ENCODE measurements around the gene IQSEC1.

IQSEC1 gene

DNA sequence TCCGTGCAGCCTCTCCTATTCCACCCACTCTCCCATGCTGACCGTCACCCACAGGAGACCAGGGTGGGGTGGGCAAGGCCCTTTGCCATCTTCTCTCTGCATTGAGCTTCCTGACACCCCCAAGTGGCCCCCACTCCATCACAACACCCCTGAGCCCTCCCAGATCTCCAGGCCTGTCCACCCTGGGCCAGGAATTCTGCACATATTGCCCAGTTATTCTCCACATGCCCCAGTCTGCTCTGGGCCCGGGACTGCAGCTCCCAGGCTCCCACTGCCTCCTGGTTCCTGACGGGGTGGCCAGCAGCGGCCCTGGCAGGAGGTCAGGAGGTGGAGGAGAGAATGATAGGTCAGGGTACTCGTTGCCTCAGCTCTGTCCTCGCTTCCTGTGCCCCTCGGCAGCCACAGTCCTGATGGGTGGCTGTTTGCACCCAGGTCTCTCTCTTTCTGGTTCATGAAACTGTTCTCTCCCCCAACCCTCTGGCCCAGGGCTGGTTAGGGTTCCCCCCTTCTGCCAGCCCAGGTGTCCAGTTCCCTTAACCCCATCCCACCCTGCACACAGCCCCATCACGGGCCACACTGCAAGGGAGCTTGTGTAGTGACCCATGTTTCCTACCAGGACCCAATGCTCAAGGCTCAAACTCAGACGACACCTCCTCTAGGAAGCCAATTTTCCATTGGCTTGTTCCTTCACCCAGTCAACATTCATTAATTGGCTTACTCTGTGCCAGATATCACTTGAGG lies 47.3 kb downstream of the IQSEC1 start:
- no peak for FAIRE-seq

DNA sequence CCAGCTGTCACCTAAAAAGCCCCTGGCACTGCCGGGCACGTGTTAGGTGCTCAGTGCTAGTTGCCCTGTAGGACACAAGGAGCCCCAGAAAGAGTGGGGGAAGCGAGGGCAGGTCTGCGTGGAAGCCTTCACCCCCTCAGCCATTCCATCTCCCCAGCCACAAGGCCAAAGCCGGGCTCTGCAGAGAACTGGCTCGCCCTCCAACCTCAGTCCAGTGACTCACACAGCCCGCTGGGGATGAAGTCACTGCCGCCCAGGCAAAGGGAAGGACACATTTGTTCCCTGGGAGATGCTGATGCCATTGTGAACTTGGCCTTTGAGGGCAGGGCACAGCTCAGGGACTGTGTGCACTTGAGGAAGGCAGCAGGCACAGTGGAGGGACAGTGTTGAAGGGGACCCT lies 48.1 kb downstream of the IQSEC1 start:
- FAIRE-seq, result no peak

DNA sequence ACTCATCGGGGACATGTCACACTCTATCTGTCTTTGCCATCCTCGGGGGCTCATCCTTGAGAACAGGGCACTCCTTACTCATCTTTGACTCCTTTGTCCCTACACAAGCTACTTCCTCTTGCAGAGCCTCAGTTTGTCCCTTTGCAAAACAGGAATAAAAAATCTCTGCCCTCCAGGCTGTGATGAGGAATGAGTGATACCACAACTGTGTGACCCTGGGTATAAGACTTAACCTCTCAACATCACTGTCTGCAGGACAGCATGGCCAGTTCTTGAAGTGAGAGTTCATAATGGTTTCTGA lies 48.5 kb downstream of the IQSEC1 start:
- FAIRE-seq, result no peak

DNA sequence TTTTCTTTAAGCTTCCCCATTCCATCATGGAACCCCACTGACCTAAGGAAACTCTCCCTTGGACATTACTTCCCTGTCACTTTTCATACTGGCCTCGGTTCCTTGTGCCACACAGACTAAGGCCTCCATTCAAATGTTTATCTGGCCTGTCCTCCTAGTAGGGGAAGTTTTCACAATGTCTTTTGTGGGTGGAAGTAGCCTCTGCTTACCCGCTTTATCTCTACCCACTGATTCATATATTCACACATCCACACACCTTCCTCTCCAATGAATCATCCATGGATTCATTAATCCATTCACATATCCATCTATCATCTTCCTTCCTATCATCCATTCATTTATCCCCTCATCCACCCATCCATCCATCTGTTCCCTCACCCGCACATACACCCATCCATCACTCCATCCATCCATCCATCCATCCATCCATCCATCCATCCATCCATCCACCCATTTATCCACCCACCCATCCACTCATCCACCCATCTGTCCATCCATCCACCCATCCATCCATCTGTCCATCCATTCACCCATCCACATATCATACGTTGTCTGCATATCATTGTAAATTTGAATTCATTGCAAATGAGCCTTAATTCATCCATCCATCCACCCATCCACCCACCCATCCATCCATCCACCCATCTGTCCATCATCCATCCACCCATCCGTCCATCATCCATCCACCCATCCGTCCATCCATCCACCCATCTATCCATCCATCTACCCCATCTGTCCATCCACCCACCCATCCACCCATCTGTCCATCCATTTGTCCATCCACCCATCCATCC lies 49.1 kb downstream of the IQSEC1 start:
- FAIRE-seq, result no peak

DNA sequence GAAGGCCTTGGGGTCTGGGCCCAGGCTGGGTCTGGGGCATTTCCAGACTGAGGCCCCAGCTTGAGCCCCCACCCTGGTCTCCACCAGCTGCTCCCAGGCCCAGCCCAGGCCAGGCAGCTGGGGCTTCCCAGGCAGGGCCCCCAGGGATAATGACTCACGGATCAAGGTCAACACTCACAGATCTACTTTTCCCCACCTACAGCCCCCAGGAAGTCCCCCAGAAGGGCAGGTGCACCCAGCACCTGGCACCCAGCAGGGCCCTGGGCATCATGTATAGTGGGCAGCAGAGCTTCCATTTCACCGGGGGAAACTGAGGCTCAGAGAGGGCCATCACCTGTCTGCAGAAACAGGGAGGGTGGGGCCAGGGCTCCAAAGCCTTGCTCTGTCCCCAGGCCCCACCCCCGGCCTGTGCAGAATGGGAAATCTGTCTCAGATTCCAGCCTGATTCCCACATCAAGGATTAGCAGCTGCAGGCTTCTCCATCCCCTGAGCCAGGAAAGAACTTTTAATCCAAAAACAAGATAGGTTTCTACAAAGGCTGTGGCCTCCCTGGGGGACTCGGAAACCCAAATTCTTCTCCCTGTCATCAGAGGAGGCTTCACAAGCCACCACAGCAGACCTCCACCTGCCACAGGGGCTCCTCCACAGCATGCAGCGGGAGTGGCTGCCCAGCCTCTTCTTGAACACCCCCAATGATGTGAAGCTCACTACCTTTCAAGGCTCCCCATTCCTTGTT lies 49.8 kb downstream of the IQSEC1 start:
- FAIRE-seq, result no peak

DNA sequence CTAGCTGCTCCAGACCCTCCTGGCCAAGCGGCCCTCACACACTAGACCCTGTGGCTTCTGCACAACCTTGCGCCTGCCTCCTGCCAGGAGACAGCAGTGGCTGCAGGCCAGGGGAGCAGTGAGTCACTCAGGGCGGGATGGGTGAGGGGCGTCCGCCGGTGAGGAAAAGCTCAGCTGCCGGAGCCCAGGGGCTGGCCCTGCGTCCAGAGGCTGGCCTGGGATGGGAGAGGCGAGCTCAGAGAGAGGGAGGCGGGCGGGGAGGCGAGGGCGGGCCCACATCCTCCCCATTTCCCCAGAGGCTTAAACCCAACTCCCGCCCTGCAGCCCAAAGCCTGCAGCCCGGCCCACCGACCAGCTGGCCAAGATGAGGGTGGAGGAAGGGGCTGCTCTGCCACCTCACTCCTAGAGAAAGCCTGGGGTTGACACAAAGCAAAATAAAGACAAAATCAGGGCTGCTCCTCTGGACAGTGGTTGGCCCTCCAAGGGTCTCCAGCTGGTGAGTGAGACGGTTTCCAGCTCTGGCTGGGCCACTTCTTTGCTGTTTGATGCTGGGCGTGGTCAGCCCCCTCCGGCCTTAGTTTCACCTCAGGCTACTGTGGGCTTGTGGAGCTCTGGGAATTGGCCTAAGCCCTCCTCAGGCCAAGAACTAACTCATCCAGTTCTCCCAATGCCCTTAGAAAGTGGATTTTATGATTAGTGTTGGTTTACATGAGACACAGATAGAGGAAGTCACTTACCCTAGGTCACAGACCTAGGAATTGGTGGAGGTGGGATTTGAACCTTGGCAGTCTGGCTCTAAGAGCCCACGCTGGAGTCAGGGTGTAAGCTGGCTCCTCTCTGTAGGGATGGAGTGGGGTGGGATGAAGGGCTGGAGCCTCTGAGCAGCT lies 50.6 kb downstream of the IQSEC1 start:
- no peak for FAIRE-seq

DNA sequence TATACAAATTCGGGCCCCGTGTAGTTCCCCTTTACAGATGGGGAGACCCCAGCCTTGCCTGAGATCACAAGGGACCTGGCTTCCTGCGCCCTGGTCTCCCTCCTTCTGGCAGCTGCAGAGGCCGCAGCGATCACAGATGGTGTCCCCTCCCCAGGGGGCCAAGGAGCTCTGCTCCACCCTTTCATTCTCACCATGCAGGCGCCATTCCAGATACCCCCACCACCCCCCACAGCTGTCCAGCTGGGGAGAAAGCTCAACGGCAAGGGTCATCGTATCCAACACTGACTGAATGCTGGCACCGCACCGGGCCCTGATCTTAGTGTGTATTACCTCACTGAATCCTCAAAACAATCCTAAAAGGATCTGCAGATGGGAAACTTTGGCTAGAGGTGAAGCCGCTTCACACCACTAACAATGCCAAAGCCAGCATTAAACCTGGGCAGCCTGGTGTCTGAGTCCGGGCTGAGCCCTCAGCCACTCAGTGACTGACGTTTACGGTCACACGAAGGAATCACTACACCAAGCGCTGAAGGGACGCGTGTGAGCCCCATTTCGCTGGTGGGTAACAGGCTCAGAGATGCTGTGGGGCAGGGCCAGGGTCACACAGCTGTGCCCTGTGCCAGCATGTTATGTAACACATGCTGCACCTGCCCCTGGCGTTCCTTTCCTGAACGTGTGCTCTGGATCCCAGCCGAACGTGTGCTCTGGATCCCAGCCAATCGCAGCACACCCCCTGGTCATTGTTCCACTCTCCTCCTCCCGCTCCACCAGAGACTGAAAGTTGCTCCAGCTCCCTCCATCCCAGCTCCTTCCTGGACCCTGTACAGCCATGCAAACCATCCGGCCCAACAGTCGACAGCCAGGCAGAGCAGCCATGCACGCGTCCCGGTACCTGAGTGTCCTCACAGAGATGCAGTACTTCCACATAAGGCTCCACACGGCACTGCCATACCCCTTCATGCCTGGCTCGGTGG lies 51.8 kb downstream of the IQSEC1 start:
- FAIRE-seq, result no peak

DNA sequence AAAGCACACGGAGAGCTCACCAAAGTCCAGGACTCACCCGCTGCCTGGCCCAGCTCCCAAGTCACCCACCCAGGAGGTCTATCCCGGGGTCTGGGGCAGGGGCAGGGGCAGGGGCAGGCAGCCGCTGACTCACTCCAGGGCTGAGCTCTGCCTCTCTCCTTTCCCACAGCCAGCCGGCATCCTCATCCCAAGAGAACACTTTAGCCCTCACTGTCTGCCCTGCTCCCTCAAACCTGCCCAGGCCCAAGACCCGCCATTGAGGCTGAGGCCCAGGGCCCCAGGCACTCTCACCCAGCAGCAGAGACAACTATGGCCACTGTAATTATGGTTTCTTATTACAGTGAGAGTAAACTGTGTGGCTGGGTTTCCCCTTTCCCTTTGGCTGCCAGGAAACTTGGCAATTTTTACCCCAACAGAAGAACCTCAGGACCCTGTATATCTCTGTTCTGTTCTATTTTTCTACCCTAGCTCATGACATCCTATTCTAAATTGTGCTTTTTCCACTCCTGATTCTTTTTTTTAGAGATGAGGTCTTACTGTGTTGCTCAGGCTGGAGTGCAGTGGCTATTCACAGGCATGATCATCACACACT lies 53.0 kb downstream of the IQSEC1 start:
- FAIRE-seq, result no peak

DNA sequence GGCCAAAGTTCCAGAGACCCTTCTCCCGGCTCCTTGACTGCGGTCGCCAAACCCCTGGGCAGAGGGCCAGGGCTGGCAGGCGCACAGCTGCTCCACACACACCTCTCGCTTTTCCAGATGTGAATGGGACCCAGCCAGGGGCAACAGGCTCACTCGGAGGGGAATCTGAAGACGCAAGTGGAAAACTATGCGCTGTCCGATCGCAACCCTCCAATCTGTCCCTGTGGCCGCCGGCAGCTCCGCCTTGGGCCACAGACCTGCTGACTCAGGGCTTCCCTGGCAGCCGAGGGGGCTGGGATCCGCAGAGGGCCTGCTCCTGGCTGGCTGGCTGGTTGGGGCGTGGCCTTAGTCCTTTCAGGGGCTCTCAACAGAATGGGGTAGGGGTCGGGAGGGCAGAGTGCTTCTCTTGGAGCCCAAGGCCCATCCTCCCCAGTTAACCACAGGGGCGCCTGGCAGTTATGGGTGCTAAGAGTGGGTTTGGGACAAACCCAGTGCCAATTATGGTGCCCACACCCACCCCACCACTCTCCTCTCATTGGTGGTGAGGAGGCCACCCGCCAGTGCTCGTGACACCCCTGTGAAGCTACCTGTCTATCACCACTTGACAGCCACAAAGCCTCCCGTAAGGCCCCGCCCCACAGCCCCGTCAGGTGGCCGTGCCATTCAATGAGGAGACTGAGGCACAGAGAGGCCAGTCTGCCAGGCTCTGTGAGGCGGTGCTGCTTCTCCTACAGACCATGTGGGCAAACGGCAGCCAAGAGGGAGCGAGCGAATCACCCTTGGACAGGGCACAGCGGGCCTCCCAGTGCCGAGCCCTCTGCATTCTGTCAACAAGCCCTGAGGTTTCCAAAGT lies 53.8 kb downstream of the IQSEC1 start:
- no peak for FAIRE-seq

DNA sequence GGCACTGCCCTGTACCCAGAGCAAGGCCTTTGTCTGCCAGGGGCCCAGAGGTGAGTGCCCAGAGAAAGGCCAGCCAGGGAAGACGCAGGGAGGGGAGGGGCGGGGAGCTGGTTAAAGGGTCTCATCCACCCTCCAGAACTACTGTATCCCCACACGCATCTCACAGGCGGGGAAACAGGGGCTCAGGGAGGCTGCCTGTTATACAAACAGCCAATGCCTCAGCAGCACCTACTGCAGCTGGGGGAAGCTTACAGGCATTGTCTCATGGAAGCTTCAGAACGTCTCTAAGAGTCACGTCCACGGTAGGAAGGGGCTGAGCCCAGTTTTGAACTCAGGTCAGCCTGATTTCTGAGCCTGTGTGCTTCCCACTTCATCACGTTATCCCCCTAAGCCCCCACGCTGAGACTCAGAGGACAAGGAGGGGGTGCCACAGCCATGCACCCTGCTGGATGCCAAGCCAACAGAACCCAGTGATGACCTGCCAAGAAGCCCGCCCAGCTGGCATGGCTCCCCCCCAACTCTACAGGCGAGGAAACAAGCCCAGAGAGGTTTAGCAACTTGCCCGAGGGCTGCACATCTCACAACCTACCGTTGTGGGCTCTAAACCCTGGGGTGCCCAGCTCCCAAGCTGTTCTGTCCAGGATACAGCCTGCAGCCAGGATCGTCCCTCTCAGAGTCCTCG lies 54.5 kb downstream of the IQSEC1 start:
- no peak for FAIRE-seq

DNA sequence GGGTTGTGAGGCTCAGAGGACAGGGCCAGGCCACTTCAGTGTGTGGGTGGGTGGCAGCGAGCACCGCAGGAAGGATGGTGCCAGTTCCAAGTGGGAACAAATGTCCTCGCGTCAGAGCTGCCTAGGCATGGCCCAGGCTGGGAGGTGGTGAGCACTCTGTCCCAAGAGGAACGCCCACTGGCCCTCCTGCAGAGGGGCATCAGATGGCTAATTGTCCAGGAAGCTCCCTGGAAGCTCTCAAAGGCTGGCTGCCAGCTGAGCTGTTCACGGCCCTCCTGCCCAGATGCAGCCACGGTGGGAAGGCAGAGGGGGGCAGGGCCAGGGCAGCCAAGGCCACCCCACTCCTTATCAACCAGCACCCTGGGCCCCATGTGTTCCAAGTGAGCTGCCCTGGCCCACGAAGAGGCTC lies 55.2 kb downstream of the IQSEC1 start:
- no peak for FAIRE-seq

DNA sequence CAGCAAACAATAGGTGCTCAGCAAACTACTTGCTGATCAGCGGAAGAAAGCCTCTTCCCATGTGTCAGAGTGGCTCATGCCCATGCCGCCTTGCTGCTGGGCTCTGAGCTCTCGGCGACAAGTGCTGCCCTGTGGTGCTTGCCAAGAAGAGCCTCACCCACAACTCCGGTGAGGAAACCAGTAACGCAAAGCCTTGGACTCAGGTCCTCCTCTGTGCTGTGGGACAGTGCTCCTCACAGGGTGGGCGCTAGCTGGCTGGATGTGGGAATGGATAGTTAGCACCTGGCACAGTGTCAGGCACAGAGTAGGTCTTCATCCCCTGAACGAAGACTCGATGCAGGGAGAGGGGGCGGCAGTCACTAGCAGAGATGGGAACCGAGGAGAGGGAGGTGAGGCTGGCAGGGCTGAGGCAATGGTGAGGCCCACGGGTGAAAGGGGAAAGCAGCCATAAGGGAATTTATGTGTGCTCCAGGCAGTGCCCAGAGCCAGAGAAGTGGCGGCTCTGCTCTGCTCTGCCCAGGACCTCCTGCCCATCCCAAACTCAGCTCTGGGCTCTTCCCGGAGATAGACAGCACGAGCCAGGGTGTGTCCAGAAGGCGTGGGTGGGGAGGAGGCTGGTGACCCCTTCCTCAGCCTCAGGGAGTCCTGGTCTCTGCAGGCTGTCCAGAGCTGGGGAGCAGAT lies 55.7 kb downstream of the IQSEC1 start:
- FAIRE-seq, result no peak

DNA sequence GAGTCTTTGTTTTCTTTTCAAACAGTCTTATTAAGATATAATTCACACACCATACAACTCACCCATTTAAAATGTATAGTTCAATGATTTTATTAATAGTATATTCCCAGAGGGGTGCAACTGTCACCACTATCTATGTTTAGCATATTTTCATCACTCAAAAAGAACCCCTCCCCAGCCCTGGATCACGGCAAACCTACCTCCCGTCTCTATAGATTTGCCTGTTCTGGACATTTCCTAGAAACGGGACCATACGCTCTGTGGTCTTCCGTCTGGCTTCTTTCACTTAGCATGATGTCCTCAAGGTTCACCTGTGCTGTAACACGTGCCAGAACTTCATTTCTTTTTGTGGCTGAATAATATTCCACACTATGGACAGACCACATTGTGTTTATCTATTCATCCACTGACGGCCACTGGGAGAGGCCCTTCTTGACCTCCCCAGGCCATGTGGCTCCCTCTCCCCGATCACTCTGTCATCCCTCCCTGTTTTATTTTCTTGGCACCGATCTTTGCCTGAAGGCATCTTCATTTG lies 56.4 kb downstream of the IQSEC1 start:
- no peak for FAIRE-seq

DNA sequence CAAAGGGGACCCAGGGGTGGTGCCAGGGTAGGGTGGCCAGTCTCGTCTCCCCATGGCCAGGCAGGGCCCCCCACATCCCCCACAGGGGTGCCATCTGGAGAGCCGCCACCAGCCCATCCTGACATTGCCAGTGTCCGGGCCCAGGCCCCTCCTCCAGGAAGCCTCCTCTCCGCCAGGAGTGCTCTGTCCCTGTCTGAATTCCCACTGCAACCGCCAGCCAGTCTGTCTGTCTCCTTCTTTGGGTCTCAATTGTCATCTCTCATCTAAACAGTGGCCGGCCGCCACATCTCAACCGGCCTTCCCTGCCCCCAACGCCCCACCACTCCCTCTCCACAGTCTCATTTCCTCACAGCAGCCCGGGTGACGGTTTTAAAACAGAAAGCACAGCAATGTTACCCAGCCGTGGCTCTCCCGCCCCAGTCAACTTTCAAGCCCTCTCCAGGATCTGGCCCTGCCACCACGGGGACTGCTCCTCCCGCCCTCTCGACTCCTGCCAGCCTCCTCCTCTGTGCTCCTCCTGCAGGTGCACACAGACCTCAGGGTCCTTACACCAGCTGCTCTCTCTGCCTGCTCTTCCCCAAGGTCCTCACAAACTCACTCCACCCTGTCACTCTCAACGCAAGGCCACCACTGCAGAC lies 57.0 kb downstream of the IQSEC1 start:
- FAIRE-seq, result no peak

DNA sequence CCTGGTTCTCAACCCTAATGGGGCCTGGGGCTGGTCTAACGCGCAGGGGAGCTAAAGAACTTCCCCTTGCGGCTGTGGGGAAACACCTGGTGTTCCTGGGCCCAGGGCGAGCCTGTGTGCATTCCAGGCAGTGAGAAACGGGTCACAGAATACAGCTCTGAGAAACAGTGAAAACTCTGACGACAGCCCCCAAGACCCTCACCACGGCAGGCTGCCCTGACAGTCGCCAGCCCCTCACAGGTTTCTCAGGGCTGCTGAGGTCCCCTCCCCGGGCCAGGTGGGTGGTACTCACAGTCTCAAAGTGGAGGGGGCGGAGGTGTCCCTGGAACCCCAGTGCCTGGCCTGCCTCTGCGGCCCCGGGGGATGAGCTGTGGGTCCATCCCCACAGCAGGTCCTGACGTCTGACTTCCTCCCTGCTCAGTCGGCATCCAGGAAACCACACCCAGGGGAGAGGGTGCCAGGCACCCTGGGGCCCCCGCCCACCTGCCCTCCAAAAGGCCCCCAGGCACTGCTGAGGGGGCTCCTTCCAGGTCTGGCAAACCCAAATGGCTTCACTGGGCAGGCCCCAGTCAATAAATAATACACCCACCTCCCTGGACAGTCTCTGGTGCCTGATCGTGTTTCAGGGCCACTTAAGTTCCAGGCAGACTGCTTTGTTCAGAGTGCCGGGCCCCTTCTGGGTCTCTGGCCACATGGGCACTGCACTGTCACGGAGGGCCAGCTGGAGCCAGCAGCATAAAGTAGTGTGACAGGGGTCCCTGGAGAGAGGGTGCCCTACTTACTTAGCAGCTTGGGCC lies 57.7 kb downstream of the IQSEC1 start:
- no peak for FAIRE-seq

DNA sequence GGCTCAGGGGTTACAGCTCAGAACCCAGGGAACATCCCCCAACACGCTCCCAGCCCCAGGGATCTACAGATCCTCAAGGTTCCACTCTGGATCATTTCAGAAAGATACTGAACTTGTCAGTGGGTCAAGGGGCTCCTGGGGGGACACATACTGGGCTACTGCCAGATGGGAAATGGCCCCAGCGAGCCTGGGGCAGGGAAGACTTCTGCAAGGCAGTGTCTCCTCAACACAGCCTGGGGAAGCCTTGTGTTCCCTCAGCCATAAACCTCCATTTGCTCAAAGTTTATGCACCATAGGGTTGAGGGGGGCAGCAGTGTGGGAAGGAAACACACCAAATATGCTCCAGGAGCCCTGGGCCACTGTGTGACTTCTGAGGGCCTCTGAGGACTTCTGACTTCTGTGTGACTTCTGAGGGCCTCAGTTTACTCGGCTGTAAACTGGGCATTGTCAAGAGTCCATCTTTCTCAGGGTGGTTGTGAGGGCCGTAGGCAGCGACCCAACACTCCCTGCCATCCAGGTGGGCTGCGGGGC lies 58.4 kb downstream of the IQSEC1 start:
- FAIRE-seq, result no peak

Measured in colon (tissue), 2 donors.